ENCODE results near the gene SYNPR.

Gene SYNPR

DNA sequence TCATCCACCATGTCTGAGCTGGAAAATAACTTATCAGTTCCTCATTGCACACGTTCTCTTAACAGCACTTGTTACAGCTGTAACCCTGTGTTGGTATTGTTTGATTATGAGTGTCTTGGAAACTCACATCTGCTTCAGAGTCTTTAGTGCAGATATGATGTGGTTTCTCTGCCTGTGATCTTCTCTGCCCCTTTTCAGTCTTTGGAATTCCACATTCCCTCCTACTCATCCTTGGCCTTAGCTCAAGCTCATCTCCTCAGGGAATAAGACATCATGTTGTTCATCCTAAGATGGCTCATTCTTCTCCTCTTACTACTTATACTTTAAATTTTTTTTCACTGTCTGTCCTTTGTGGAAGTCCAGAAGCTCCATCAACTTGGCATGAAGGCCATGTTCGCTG is 77.7 kb downstream of the SYNPR start:
- no peak for DNase-seq (ENCODE audit: extremely low read depth, insufficient read length)
- Histone ChIP-seq H3K36me3 (ENCODE audit: control insufficient read depth, insufficient read depth, low read length) (no peaks in the 10 kb centered on the region), H3K4me3 (replicated peaks; ENCODE audit: low read depth, low read length) (no peak overlapping the region), H3K27me3 (replicated peaks; ENCODE audit: control insufficient read depth, insufficient read depth, low read length) (no peaks in the 10 kb centered on the region)
- no peak for TF ChIP-seq CTCF (IDR thresholded peaks at IDR 0.05; ENCODE audit: insufficient read depth, low read length, poor library complexity, severe bottlenecking)

DNA sequence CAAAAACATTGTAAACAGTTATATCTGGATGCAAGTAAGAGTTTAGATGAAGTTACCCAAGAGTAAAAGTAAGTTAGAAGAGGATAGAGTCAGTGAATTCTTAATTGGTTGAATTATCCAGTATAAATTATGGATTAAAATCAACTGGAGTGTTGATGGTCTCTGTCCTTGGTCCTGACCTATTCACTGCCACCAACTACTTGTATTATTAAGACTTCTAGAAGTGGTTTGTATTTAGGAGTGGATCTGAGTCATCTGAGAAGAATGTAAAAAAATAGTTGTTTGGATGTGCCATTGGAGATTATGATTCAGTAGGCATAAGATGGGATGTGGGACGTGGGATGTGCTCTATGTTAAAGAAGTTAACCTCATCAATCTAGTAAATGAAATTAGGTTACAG is 86.4 kb downstream of the SYNPR start:
- no peaks in the 10 kb centered on the region for H3K27me3 ChIP-seq (replicated peaks; ENCODE audit: control insufficient read depth, insufficient read depth, low read length)
- no peak for DNase-seq (ENCODE audit: extremely low read depth, insufficient read length)
- H3K4me3 ChIP-seq (replicated peaks; ENCODE audit: low read depth, low read length): no peak overlapping the region
- no peak for TF ChIP-seq CTCF (IDR thresholded peaks at IDR 0.05; ENCODE audit: insufficient read depth, low read length, poor library complexity, severe bottlenecking)
- no peaks in the 10 kb centered on the region for H3K36me3 ChIP-seq (ENCODE audit: control insufficient read depth, insufficient read depth, low read length)

GRCh38 chr3:63364910-63365309 is 86.8 kb downstream of the SYNPR start:
- H3K4me3 ChIP-seq (replicated peaks; ENCODE audit: low read depth, low read length): no peak overlapping the region
- DNase-seq (ENCODE audit: extremely low read depth, insufficient read length): no peak
- H3K27me3 ChIP-seq (replicated peaks; ENCODE audit: control insufficient read depth, insufficient read depth, low read length): no peaks in the 10 kb centered on the region
- no peaks in the 10 kb centered on the region for H3K36me3 ChIP-seq (ENCODE audit: control insufficient read depth, insufficient read depth, low read length)
- TF ChIP-seq CTCF (IDR thresholded peaks at IDR 0.05; ENCODE audit: insufficient read depth, low read length, poor library complexity, severe bottlenecking): peak; percentile 25

- H3K4me3 ChIP-seq (replicated peaks; ENCODE audit: low read depth, low read length): no peak overlapping the region
- no peak for TF ChIP-seq CTCF (IDR thresholded peaks at IDR 0.05; ENCODE audit: insufficient read depth, low read length, poor library complexity, severe bottlenecking)
- no peaks in the 10 kb centered on the region for H3K36me3 ChIP-seq (ENCODE audit: control insufficient read depth, insufficient read depth, low read length)
- DNase-seq (ENCODE audit: extremely low read depth, insufficient read length): no peak
- no peaks in the 10 kb centered on the region for H3K27me3 ChIP-seq (replicated peaks; ENCODE audit: control insufficient read depth, insufficient read depth, low read length)
These were observed 87.6 kb downstream of the SYNPR start for GRCh38 chr3:63365671-63366070.

GRCh38 chr3:63370094-63370493 is 92.0 kb downstream of the SYNPR start:
- no peak for TF ChIP-seq CTCF (IDR thresholded peaks at IDR 0.05; ENCODE audit: insufficient read depth, low read length, poor library complexity, severe bottlenecking)
- Histone ChIP-seq H3K27me3 (replicated peaks; ENCODE audit: control insufficient read depth, insufficient read depth, low read length) (no peaks in the 10 kb centered on the region), H3K4me3 (replicated peaks; ENCODE audit: low read depth, low read length) (no peak overlapping the region)

DNA sequence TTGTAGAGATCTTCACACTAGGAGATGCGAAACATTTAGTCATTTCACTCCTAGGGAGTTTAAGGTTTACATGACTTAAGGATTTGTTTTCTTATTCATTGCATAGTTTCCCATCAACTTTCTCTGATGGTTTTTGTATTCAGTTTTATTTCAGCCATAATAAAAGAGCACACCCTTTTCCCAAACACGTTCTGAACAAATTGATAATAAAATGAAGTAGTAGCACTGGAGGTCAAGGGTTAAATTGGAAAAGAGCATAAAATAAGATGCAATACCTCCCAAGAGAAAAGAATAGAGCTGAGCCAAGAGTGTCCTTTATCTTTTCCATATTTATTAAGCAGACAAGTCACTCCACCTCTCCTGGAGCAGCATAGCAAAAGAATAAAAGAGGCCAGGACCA is 104.9 kb downstream of the SYNPR start:
- H3K4me3 ChIP-seq (replicated peaks; ENCODE audit: low read depth, low read length): no peak overlapping the region
- TF ChIP-seq CTCF (IDR thresholded peaks at IDR 0.05; ENCODE audit: insufficient read depth, low read length, poor library complexity, severe bottlenecking): no peak
- no peak for DNase-seq (ENCODE audit: extremely low read depth, insufficient read length)
- H3K36me3 ChIP-seq (ENCODE audit: control insufficient read depth, insufficient read depth, low read length): no peaks in the 10 kb centered on the region
- H3K27me3 ChIP-seq (replicated peaks; ENCODE audit: control insufficient read depth, insufficient read depth, low read length): no peaks in the 10 kb centered on the region; the same call in 1 of the 2 replicates

More at GRCh38 chr3:63370094-63370493, 92.0 kb downstream of the SYNPR start:
- H3K36me3 ChIP-seq (ENCODE audit: control insufficient read depth, insufficient read depth, low read length): no peaks in the 10 kb centered on the region
- DNase-seq (ENCODE audit: extremely low read depth, insufficient read length): no peak

Measured in GM06990 (cell line).